HG03457 (cell line): ENCODE measurements around the gene POGZ.
"Not testable (repeated sequence)": the region's sequence is repeated elsewhere in the genome, so short reads cannot be mapped to it uniquely, and the experiment has no call there.

Source experiments
- ATAC-seq: cut with Tn5 transposase; IDR thresholded peaks from one replicate; pipeline ENCODE4 v1.9.1; 2021; ENCODE audit warnings: moderate number of reproducible peaks; ENCODE audit not compliant: unreplicated experiment

Gene POGZ

GRCh38 chr1:151476083-151476482 lies 16.8 kb upstream of the POGZ start:
- no peak for ATAC-seq

DNA sequence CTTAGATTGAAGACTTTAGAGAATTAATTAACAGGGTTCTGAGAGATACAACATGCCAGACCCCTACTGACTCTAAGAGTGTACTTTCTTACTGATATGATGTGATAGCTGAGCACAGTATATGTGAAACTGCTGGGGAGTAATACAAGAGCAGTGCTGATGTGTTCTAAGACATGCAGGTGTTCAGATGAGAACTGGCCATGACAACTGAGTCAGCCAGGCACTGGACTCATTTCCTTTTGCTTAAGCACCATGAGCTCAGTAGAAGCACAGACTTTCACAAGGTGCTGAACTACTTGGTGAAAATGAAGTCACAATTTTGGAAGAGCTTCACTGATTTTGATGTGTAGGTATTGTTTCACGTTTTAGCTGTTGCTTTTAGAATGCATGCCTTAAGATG lies 15.9 kb upstream of the POGZ start:
- ATAC-seq = no peak

GRCh38 chr1:151474745-151475144 lies 15.5 kb upstream of the POGZ start:
- ATAC-seq = no peak

- no peak for ATAC-seq
Observed at GRCh38 chr1:151472856-151473731, 13.8 kb upstream of the POGZ start.

DNA sequence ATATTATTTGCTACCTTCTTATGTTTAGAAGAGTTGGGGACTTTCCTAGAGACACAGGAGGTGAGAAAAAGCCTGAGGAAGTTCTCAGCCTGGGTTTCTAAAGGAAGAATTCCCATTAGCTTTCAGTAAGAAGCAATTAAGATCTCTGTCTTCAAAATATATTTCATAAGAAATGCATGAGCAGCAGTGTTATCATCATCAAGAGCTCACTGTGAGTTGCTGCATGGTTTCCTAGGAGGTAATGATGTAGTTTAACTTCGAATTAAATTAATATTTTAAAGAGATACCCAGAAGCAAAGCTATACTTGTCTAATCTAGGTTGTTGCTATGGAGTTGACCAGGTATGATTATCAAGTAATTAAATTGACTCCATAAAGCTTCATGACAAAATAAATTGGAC lies 5.7 kb upstream of the POGZ start:
- ATAC-seq = no peak

DNA sequence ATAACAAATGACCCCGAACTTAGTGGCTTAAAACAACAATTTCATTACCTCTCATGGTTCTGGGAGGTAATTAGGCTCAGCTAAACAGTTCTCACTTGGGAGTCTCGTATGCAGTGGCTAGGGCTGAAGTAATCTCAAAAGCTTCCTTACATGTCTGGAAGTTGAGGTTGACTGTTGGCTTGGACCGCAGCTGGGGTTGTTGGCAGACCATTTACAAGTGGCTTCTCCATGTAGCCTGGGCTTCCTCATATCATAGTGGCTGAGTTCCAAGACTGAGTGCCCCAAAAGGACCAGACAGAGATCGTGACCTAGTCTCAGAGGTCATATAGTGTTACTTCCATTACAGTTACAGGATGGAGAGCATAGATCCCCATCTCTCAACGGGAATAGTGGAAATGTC lies 2.4 kb upstream of the POGZ start:
- no peak for ATAC-seq

DNA sequence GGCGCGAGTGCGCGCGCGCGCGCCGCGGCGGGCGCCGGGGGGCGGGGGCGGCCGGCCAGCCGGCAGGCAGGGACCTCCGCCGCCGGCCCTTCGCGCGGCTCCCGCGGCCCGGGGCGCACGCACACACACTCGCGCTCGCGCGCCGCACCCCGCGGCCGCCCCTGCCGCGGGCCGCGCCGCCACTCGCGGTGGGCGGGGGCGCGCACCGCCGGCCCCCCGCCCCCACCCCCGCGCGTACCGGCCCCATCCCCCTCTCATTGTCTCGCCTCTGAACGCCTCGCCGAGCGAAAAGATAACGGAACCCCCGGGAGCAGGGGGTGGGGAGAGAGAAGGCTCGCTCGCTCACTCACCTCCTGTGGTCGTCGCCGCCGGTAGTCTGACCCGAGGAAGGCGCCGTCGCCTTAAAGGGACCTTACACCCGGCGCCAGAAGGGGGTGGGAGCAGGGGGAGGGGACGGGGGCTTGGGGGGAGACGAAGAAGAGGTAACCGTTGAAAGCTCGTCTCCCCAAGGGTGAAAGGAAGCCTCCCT lies 428 bp downstream of the POGZ start:
- no peak for ATAC-seq

DNA sequence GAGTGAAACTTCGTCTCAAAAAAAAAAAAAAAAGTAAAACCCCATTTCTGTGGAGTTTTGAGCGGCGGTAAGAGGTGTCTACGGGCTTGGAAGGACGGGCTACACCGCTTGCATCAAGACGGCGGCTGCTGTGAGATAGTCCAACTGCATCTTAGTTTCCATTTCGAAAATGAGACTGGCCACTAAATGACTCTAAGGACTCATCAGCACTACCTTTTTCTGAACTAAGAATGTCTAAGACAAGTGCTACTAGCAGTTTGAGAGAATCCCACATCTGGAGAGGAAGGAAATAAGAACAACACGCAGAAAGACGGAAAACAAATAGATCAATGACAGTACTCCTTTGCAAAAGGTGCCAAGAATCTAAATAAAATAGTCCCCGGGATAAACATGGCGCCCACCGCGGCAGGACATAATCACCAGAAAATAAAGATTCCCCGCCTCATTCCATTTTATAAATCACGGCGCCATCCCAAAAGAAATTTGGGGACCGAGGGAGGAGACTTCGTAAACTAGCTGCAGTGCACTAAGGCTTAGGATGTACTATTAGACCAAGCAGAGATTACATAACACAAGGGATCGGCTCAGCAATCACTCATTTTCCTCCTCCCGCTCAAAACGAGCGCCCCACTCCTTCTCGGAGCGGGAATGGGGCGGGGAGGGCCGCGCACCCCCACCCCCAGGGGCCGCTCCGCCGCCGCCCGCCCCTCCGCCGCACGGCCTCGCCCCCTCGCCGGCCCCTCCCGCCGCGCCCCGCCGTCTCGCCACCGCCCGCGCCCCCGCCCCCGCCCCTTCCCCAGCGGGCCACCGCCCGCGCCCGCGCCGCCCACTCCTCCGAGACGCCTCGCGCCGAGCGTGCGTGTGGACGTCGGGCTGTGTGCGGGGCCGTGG lies 1.1 kb downstream of the POGZ start:
- ATAC-seq = no peak

DNA sequence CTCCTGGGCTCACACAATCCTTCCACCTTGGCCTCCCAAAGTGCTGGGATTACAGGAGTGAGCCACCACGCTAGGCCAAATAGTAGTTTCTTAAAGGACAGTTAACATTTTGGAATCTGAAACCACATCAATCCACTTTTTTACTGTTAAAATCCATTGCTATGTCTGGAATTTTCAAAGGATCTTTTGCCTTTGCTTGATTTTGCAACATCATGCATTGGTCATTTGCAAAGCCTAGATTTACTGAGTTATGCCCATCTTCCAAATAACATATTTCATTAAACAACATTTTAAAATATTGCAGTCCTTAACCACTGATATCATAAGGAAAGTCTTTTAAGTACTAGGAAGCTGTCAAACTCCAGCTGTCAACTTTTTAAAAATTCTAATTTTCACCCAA lies 3.3 kb downstream of the POGZ start:
- ATAC-seq = no peak

GRCh38 chr1:151455231-151455630 lies 4.1 kb downstream of the POGZ start:
- no peak for ATAC-seq

- no peak for ATAC-seq
Observed at GRCh38 chr1:151447696-151448095, 11.6 kb downstream of the POGZ start.

GRCh38 chr1:151444783-151445177 lies 14.5 kb downstream of the POGZ start:
- no peak for ATAC-seq

GRCh38 chr1:151443846-151444782 lies 15.2 kb downstream of the POGZ start:
- ATAC-seq = peak; percentile 78

DNA sequence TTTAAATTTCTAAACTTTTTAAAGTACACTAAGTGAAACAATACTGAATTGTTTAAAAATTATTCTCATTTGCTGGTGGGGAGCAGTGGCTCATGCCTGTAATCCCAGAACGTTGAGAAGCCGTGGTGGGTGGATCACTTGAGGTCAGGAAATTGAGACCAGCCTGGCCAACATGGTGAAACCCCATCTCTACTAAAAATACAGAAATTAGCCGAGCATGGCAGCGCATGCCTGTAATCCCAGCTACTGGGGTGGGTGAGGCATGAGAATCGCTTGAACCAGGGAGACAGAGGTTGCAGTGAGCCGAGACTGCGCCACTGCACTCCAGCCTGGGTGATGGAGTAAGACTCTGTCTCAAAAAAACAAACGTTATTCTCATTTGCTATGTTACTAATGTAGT lies 21.9 kb downstream of the POGZ start:
- not testable (repeated sequence) for ATAC-seq

GRCh38 chr1:151436985-151437384 lies 22.3 kb downstream of the POGZ start:
- no peak for ATAC-seq

GRCh38 chr1:151435174-151435573 lies 24.1 kb downstream of the POGZ start:
- no peak for ATAC-seq

GRCh38 chr1:151433827-151434226 lies 25.5 kb downstream of the POGZ start:
- not testable (repeated sequence) for ATAC-seq

DNA sequence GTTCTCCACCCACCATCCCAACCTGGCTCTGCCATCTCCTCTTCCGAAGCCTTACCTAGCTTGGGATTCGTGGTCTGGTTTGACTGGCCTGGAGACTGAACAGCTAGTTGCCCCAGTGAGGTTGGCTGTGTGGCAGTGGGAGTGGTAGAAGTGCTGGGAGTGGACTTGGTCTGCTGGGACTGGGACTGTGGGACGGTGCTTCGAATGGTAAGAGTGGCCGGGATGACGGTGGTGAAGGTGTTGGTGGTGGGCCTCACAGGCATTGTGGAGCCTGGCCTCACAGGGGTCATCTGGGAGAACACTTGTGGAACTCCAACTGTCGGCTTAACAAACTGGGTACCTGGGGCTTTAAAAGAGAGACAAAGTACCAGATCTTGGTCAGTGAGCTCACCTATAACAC lies 31.2 kb downstream of the POGZ start:
- ATAC-seq = no peak

DNA sequence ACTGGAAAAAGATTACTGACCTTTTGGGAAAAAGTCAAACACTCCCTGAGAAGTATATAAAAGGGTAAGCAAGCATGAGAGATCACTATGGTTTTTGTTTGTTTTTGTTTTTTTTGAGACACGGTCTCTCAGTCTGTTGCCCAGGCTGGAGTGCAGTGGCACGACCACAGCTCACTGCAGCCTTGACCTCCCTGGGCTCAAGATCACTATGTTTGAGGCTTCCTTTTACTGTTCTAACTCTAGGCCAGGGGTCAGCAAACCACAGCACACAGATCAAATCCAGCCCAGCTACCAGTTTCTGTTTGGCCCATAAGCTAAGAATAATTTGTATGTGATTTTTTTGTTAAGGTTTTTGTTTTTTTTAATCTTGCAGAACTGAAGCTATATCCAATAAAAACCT lies 34.2 kb downstream of the POGZ start:
- ATAC-seq = no peak

GRCh38 chr1:151419819-151420218 lies 39.5 kb downstream of the POGZ start:
- no peak for ATAC-seq

- no peak for ATAC-seq
Observed at GRCh38 chr1:151418081-151418480, 41.2 kb downstream of the POGZ start.
